ENCODE data around the gene SLC11A1. TPM values are rescaled to one million over a fixed set of nuclear protein-coding genes. Genes with fewer than 3 reads are reported as not detected.

Gene SLC11A1, protein sequence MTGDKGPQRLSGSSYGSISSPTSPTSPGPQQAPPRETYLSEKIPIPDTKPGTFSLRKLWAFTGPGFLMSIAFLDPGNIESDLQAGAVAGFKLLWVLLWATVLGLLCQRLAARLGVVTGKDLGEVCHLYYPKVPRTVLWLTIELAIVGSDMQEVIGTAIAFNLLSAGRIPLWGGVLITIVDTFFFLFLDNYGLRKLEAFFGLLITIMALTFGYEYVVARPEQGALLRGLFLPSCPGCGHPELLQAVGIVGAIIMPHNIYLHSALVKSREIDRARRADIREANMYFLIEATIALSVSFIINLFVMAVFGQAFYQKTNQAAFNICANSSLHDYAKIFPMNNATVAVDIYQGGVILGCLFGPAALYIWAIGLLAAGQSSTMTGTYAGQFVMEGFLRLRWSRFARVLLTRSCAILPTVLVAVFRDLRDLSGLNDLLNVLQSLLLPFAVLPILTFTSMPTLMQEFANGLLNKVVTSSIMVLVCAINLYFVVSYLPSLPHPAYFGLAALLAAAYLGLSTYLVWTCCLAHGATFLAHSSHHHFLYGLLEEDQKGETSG
- total RNA-seq (2022; extraction: Qiagen RNA extraction): 0.08 to 0.29 TPM (median 0.23 TPM) in 5 replicates

DNA sequence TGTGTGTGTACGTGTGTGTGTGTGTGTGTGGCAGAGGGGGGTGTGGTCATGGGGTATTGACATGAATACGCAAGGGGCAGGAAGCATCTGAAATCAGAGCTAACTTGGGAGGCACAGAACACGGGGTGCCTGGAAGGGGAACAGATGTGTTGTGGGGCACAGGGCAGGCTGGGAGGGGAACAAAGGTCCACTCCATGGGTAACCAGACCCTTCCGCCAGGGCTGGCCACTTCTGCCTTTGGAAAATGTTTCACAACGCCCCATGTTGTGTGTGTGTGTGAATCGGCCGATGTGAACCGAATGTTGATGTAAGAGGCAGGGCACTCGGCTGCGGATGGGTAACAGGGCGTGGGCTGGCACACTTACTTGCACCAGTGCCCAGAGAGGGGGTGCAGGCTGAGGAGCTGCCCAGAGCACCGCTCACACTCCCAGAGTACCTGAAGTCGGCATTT, at the start of gene SLC11A1:
Gene SLC11A1, plus strand, starts transcription at position 358 of the 451 bp plus-strand sequence. CDS start 96 bp downstream, outside the sequence.

DNA sequence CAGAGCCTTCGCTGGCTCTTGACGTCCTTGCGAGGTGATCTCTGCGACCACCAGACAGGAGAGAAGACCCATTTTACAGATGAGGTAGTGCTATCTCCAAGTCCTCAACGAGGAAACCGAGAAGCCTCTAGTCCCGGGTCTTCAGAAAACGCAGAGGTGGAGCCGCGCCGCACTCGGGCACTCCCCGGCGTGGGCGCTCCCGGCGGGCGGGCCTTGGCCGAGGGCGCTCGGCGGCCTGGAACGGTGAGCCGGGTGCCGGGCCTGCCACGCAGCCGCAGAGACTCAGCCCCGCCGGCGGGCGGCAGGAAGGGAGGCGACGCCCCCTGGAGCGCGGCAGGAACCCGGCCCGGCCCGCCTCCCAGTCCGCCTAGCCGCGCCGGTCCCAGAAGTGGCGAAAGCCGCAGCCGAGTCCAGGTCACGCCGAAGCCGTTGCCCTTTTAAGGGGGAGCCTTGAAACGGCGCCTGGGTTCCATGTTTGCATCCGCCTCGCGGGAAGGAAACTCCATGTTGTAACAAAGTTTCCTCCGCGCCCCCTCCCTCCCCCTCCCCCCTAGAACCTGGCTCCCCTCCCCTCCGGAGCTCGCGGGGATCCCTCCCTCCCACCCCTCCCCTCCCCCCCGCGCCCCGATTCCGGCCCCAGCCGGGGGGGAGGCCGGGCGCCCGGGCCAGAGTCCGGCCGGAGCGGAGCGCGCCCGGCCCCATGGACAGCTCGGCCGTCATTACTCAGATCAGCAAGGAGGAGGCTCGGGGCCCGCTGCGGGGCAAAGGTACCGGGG, 17.5 kb downstream of the SLC11A1 start, which contains the start of gene CTDSP1:
Gene CTDSP1, plus strand, starts transcription at position 478 of the 776 bp plus-strand sequence. Its CDS starts 223 bp downstream, at position 701.

DNA sequence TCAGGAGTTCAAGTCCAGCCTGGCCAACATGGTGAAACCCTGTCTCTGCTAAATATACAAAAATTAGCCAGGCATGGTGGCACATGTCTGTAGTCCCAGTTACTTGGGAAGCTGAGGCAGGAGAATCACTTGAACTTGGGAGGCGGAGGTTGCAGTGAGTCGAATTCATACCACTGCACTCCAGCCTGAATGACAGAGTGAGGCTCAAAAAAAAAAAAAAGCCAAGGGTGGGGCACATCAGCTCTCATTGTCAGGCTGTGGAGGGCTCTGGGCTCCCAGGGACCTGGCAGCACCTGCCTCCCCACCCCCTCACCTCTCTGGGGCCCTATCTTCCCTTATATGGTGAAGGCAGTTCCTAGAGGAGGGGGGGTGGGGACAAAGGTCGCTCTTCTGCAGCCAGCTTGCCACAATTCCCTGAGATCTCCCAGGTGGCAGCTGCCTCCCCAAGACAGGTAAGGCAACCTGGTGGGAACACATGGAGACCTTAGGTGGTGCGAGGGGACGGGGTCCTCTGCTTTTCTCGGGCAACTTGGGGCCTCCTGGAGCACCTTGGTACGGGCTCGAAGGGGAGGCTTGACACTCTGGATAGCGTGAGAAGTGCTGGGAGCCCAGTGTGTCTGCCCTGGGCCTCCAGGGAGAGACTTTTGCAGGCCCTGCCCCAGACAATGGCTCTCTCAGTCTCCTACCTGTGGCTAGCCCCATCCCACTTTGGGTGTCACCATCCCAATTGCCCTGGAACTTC, 36.8 kb downstream of the SLC11A1 start, which contains the start of gene VIL1:
Gene VIL1, plus strand, starts transcription at position 407 of the 742 bp plus-strand sequence. CDS start 4,656 bp downstream, outside the sequence.

Other genes starting within 250 kb of the SLC11A1 start
- not detected in 5 replicates for gene CXCR1, start 215.3 kb upstream of the SLC11A1 start, total RNA-seq (2022; extraction: Qiagen RNA extraction)
- 291 to 305 TPM (median 299 TPM) in 5 replicates for gene ARPC2, start 165.1 kb upstream of the SLC11A1 start, total RNA-seq (2022; extraction: Qiagen RNA extraction)
- 0.14 to 0.29 TPM (median 0.18 TPM) in 5 replicates for gene GPBAR1, start 121.3 kb upstream of the SLC11A1 start, total RNA-seq (2022; extraction: Qiagen RNA extraction)
- 122 to 179 TPM (median 125 TPM) in 5 replicates for gene AAMP, start 112.1 kb upstream of the SLC11A1 start, total RNA-seq (2022; extraction: Qiagen RNA extraction)
- 58.3 to 74.6 TPM (median 68.8 TPM) in 5 replicates for gene PNKD, start 111.8 kb upstream of the SLC11A1 start, total RNA-seq (2022; extraction: Qiagen RNA extraction)
- gene TMBIM1, start 89.8 kb upstream of the SLC11A1 start, total RNA-seq (2022; extraction: Qiagen RNA extraction): 123 to 148 TPM (median 135 TPM) in 5 replicates
- 0.21 to 0.23 TPM in 2 of 5 replicates, not detected in the others for gene CATIP, start 25.4 kb upstream of the SLC11A1 start, total RNA-seq (2022; extraction: Qiagen RNA extraction)
- 66.9 to 75.6 TPM (median 71.5 TPM) in 5 replicates for gene CTDSP1, start 17.6 kb downstream of the SLC11A1 start, total RNA-seq (2022; extraction: Qiagen RNA extraction)
- gene VIL1, start 36.9 kb downstream of the SLC11A1 start, total RNA-seq (2022; extraction: Qiagen RNA extraction): 0.17 to 0.38 TPM (median 0.35 TPM) in 5 replicates
- gene USP37, start 186.1 kb downstream of the SLC11A1 start, total RNA-seq (2022; extraction: Qiagen RNA extraction): 4.7 to 6.7 TPM (median 4.9 TPM) in 5 replicates
- gene CNOT9, start 186.6 kb downstream of the SLC11A1 start, total RNA-seq (2022; extraction: Qiagen RNA extraction): 39.2 to 42.4 TPM (median 40.4 TPM) in 5 replicates
- 0.24 to 0.77 TPM (median 0.47 TPM) in 5 replicates for gene PLCD4, start 225.6 kb downstream of the SLC11A1 start, total RNA-seq (2022; extraction: Qiagen RNA extraction)